ENCODE measurements around the gene RABGAP1L. TPM values are rescaled to one million over a fixed set of nuclear protein-coding genes. Genes with fewer than 3 reads are reported as not detected.
"Not testable (repeated sequence)": the region's sequence is repeated elsewhere in the genome, so short reads cannot be mapped to it uniquely, and the experiment has no call there.

The RABGAP1L gene
- total RNA-seq, 2 donors from 2014 or later, result 148 to 174 TPM

GRCh38 chr1:174839211-174839610, 679.9 kb downstream of the RABGAP1L start:
- Histone ChIP-seq H3K27ac (no peak overlapping the region), H3K27me3 (no peaks in the 10 kb centered on the region), H3K4me1 (no peaks in the 10 kb centered on the region), H3K36me3 (no peaks in the 10 kb centered on the region), H3K4me3 (no peak overlapping the region), H3K9me3 (no peaks in the 10 kb centered on the region)
- TF ChIP-seq, protein P1, sequence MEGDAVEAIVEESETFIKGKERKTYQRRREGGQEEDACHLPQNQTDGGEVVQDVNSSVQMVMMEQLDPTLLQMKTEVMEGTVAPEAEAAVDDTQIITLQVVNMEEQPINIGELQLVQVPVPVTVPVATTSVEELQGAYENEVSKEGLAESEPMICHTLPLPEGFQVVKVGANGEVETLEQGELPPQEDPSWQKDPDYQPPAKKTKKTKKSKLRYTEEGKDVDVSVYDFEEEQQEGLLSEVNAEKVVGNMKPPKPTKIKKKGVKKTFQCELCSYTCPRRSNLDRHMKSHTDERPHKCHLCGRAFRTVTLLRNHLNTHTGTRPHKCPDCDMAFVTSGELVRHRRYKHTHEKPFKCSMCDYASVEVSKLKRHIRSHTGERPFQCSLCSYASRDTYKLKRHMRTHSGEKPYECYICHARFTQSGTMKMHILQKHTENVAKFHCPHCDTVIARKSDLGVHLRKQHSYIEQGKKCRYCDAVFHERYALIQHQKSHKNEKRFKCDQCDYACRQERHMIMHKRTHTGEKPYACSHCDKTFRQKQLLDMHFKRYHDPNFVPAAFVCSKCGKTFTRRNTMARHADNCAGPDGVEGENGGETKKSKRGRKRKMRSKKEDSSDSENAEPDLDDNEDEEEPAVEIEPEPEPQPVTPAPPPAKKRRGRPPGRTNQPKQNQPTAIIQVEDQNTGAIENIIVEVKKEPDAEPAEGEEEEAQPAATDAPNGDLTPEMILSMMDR (IDR thresholded peaks at IDR 0.05), result no peak
- DNase-seq (ENCODE audit: low spot score), result no peak

GRCh38 chr1:174841747-174842146, 682.4 kb downstream of the RABGAP1L start:
- no peak for DNase-seq (ENCODE audit: low spot score)
- Histone ChIP-seq H3K4me3 (no peak overlapping the region), H3K27ac (no peak overlapping the region), H3K36me3 (no peaks in the 10 kb centered on the region), H3K27me3 (no peaks in the 10 kb centered on the region), H3K4me1 (no peaks in the 10 kb centered on the region), H3K9me3 (no peaks in the 10 kb centered on the region)
- TF ChIP-seq, protein P1 (IDR thresholded peaks at IDR 0.05), result no peak

DNA sequence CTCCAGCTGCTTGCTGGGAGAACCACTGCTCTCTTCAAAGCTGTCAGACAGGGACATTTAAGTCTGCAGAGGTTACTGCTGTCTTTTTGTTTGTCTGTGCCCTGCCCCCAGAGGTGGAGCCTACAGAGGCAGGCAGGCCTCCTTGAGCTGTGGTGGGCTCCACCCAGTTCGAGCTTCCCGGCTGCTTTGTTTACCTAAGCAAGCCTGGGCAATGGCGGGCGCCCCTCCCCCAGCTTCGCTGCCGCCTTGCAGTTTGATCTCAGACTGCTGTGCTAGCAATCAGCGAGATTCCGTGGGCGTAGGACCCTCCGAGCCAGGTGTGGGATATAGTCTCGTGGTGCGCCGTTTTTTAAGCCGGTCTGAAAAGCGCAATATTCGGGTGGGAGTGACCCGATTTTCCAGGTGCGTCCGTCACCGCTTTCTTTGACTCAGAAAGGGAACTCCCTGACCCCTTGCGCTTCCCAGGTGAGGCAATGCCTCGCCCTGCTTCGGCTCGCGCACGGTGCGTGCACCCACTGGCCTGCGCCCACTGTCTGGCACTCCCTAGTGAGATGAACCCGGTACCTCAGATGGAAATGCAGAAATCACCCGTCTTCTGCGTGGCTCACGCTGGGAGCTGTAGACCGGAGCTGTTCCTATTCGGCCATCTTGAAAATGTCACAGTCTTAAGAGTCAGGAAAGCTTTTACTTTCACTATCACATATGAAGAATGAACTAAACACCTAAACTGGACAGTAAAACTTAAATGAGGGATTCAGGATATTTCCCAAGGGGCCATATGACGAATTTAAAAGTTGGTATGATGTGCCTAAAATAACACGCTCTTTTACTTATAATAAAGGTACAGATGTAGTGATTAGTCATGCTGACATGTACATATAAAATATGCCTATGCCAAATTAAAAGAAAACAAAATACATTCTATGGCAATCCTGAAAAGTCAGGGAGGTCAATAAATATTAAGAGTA, 689.6 kb downstream of the RABGAP1L start:
- H3K9me3 ChIP-seq; H3K27me3 ChIP-seq; DNase-seq (ENCODE audit: low spot score); H3K4me3 ChIP-seq; H3K36me3 ChIP-seq; H3K27ac ChIP-seq; H3K4me1 ChIP-seq: not testable (repeated sequence)

DNA sequence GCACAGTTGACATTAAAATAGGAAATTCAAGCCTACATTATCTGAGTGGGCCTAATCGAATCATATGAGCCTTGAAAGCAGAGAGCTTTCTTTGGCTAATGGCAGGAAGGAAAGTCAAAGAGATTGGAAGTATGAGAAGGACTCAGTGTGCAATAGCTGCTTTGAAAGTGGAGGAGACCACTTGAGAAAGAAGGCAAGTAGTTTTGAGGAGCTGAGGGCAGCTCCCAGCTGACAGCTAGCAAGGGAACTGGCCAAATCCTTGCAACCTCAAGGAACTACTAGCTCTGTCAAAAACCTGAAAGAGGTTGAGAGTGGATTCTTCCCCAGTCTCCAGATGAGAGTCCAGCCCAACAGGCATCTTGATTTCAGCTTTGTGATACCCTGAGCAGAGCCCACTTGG, 691.4 kb downstream of the RABGAP1L start:
- TF ChIP-seq, protein P1 (IDR thresholded peaks at IDR 0.05), result no peak
- no peaks in the 10 kb centered on the region for H3K27me3 ChIP-seq

GRCh38 chr1:174858301-174858700, 699.0 kb downstream of the RABGAP1L start:
- H3K27me3 ChIP-seq, result no peaks in the 10 kb centered on the region
- no peak overlapping the region for H3K27ac ChIP-seq
- H3K9me3 ChIP-seq, result no peaks in the 10 kb centered on the region
- no peaks in the 10 kb centered on the region for H3K36me3 ChIP-seq
- DNase-seq (ENCODE audit: low spot score), result no peak
- no peaks in the 10 kb centered on the region for H3K4me1 ChIP-seq
- TF ChIP-seq, protein P1 (IDR thresholded peaks at IDR 0.05), result no peak
- H3K4me3 ChIP-seq, result no peak overlapping the region

More for the DNA sequence above, 691.4 kb downstream of the RABGAP1L start:
- DNase-seq (ENCODE audit: low spot score), result no peak
- H3K36me3 ChIP-seq, result no peaks in the 10 kb centered on the region
- H3K4me1 ChIP-seq, result no peaks in the 10 kb centered on the region
- H3K27ac ChIP-seq, result no peak overlapping the region
- no peaks in the 10 kb centered on the region for H3K9me3 ChIP-seq
- H3K4me3 ChIP-seq, result no peak overlapping the region

DNA sequence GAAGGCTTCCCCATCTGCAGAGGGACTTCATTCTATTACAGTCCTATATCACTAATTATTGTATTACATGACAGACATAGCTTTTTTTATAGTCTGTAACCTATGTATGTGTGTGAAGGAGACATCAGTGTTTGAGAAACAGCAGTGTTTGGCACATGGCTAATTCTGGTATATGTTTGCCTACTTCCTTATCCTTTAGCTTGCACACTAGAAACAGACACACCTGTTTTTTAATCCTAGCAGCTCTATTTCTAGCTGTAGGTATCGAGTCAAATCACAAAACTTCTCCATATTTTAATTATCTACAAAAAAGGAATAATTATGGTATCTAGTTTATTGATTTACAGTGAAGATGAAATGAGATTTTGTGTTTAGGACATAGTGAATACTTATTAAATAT, 711.0 kb downstream of the RABGAP1L start:
- H3K4me3 ChIP-seq, result no peak overlapping the region
- H3K9me3 ChIP-seq, result no peaks in the 10 kb centered on the region
- H3K27me3 ChIP-seq, result no peaks in the 10 kb centered on the region
- no peak for DNase-seq (ENCODE audit: low spot score)
- no peak overlapping the region for H3K27ac ChIP-seq
- H3K4me1 ChIP-seq, result peaks cover 0 to 6% of the 10 kb centered on the region in 2 donors
- no peaks in the 10 kb centered on the region for H3K36me3 ChIP-seq
- TF ChIP-seq, protein P1 (IDR thresholded peaks at IDR 0.05), result no peak
